ENCODE results near the gene ERC1.
"Not testable (repeated sequence)": the region's sequence is repeated elsewhere in the genome, so short reads cannot be mapped to it uniquely, and the experiment has no call there.

Gene ERC1

DNA sequence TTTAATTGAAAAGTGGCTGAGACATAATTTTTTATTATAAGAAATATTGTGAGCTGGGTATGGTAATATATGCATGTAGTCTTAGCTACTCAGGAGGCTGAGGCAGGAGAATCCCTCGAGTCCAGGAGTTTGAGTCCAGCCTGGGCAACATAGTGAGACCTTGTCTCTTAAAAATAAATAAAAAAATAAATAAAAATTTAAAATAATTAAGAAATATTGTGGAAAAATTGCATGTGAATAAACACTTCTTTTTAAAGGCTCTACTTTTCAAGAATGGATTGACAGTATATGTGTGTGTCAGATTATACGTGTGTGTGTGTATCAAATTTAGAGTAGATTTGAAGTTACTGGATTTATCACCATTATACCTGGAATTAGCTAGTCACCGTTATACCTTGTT lies 43.2 kb downstream of the ERC1 start:
- DNase-seq: no peak

- no peak for DNase-seq
Observed at GRCh38 chr12:1034751-1035457, 43.9 kb downstream of the ERC1 start.

- DNase-seq: no peak
Observed at GRCh38 chr12:1041478-1041877, 50.5 kb downstream of the ERC1 start.

GRCh38 chr12:1044199-1044598 lies 53.2 kb downstream of the ERC1 start:
- DNase-seq: no peak

GRCh38 chr12:1044696-1045095 lies 53.7 kb downstream of the ERC1 start:
- DNase-seq: no peak

- DNase-seq: peak in 1 of 2 donors; percentile 13
Observed at GRCh38 chr12:1046727-1047126, 55.7 kb downstream of the ERC1 start.

- peak; percentile 89 for DNase-seq
Observed at GRCh38 chr12:1047898-1048660, 57.1 kb downstream of the ERC1 start.

- DNase-seq: peak; percentile 6 to 20
Observed at GRCh38 chr12:1050059-1050707, 59.2 kb downstream of the ERC1 start.

DNA sequence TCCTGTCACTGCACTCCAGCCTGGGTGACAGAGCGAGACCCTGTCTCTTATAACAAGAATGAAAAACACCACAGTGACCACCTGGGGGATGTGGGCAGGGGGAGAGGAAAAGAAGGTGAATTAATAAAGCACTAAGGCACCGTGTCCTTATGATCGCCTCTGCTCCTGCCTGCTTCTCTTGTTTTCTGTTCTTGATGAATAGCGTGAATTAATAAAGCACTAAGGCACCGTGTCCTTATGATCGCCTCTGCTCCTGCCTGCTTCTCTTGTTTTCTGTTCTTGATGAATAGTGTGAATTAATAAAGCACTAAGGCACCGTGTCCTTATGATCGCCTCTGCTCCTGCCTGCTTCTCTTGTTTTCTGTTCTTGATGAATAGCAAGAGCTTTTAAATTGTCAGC lies 60.6 kb downstream of the ERC1 start:
- not testable (repeated sequence) for DNase-seq

DNA sequence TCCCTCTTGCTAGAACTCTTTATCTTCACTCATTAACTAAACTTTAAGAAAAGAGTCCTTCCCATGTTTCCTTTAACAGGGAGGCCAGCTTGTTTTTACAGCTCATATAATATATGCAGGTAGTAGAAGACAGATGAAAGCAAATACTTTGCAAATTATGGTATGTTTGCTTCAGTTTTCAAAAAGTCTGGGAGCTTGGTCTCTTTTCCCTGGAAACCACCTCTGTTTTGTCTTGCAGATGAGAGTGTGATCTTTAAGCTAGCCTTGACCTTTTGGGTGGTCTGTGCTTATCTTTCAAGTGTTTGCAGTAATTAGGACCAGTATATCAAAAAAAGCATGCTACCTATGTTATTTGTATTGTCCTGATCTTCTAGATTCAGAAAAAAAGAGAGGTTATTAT lies 62.7 kb downstream of the ERC1 start:
- DNase-seq: no peak

GRCh38 chr12:1054117-1054870 lies 63.3 kb downstream of the ERC1 start:
- no peak for DNase-seq

GRCh38 chr12:1056390-1056789 lies 65.4 kb downstream of the ERC1 start:
- DNase-seq: no peak

- no peak for DNase-seq
Observed at GRCh38 chr12:1058423-1058822, 67.4 kb downstream of the ERC1 start.

- peak; percentile 39 to 49 for DNase-seq
Observed at GRCh38 chr12:1059162-1059561, 68.1 kb downstream of the ERC1 start.

GRCh38 chr12:1063852-1064251 lies 72.8 kb downstream of the ERC1 start:
- DNase-seq: no peak

- DNase-seq: no peak
Observed at GRCh38 chr12:1064317-1064716, 73.3 kb downstream of the ERC1 start.

DNA sequence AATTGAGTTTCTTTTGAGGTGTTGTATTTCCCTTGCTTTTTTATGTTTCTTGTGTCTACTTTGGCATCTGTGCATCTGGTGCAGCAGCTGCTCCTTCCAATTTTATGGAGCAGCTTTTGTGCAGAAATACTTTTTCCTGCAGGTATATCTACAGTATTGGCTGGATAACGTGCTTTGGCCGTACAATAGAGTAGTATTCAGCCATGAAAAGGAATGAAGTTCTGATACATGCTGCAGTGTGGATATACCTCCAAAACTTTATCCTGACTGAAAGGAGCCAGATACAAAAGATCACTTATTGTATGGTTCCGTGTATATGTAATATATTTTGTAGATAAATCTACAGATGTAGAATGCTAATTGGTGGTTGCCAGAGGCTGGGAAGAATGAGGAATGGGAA lies 74.6 kb downstream of the ERC1 start:
- no peak for DNase-seq

GRCh38 chr12:1069846-1070245 lies 78.8 kb downstream of the ERC1 start:
- peak in 1 of 2 donors; percentile 29 for DNase-seq

DNA sequence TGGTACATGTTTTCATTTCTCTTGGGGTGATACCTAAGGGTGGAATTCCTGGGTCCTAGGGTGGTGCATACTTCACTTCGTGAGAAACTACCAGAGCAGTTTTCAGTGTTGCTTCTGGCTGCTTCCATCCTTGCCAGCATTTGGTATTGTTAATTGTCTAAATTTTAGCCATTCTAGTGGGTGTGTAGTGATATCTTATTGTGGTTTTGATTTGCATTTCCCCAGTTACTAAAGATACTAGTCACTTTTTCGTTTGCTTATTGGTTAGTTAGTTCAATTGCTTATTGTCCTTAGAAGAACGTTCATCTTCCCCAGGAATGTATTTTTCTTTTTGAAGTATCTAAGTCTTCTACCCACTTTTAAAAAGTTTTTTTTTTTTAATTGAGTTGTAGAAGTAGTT lies 80.2 kb downstream of the ERC1 start:
- no peak for DNase-seq

DNA sequence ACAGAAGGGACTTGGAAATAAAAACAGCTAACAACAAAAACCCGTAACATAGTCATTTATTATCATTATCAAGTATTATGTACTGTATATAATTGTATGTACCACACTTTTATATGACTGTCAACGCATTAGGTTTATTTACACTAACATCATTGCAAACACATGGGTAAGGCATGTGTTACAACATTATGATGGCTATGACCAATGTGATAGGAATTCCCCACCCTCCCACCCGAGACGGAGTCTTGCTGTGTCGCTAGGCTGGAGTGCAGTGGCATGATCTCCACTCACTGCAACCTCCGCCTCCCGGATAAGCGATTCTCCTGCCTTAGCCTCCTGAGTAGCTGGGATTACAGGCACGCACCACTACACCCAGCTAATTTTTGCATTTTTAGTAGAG lies 82.6 kb downstream of the ERC1 start:
- DNase-seq: no peak

DNA sequence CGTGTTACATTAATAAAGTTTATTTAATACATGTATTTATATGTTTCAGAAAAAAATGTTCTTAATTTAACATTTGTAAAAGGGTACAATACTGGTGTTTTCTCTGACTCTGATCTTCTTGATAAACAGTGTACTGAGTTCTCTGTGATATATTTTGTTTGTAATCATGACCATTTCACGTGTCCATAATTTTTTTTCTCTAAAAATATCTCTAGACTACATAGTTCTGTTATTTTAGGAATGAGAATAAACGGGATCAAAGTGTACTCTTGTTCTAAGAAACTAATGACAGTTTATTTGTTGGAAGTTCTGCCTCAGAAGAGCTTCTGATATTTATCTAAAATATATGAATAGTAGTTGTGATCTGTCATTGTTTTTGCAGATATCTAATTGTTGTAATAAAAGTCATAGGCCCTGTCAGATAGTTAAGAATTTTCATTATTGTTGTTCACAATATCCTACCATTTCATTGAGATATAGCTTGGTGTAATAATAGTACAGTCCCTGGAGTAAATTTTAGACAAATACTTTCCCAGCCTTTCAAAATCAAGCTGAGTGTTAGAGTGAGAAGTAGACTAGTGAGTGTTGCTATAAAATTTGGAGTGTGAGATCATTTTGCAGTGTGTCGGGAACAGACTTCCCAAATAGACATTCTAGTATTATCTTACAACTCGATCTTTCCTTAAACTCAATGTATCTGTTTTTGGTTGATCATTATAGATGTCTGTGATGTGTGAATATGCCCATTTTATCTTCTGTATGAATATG lies 86.2 kb downstream of the ERC1 start:
- DNase-seq: no peak

- DNase-seq: no peak
Observed at GRCh38 chr12:1078002-1078401, 87.0 kb downstream of the ERC1 start.

Measured in inflammatory macrophage (primary cell).